HepG2 (cell line): Measurements from ENCODE around the gene MPLKIP. TPM values are rescaled to one million over a fixed set of nuclear protein-coding genes. Genes with fewer than 3 reads are reported as not detected.
A peak's percentile ranks its signal among the peaks of the same experiment; 100 is the strongest.

ENCODE experiments used
- ARHGAP35 ChIP-seq: sonication (generic); formaldehyde crosslinking; IDR thresholded peaks from 2 replicates; pipeline ENCODE4 v1.9.0; 2022; ENCODE audit warnings: mild to moderate bottlenecking, inconsistent platforms, moderate library complexity, missing genetic modification reagents, borderline replicate concordance
- HNRNPK ChIP-seq: fragments of 200-400 bp; formaldehyde crosslinking; IDR thresholded peaks from 2 replicates; pipeline ENCODE4 v1.6.1; 2018; ENCODE audit warnings: low read length, low read depth, moderate library complexity, mild to moderate bottlenecking; ENCODE audit not compliant: poor library complexity, severe bottlenecking
- KAT7 ChIP-seq: IDR thresholded peaks from 2 replicates; pipeline ENCODE4 v1.6.1; 2018; ENCODE audit warnings: borderline replicate concordance, missing compliant biosample characterization
- KDM4B ChIP-seq: sonication (generic); formaldehyde crosslinking; IDR thresholded peaks from 2 replicates; pipeline ENCODE4 v1.4.0; 2020; ENCODE audit warnings: missing genetic modification reagents
- KLF11 ChIP-seq: IDR thresholded peaks from 2 replicates; pipeline ENCODE4 v1.6.1; 2016; ENCODE audit warnings: missing compliant biosample characterization
- KLF15 ChIP-seq: sonication (generic); formaldehyde crosslinking; IDR thresholded peaks from 2 replicates; pipeline ENCODE4 v1.8.1; 2023; ENCODE audit warnings: borderline replicate concordance, mild to moderate bottlenecking, inconsistent platforms, missing genetic modification reagents, mixed read lengths
- MED13 ChIP-seq: sonication (generic); formaldehyde crosslinking; IDR thresholded peaks from 2 replicates; pipeline ENCODE4 v1.5.0; 2020; ENCODE audit warnings: missing genetic modification reagents
- MYC ChIP-seq: sonication (generic); formaldehyde crosslinking; IDR thresholded peaks from 2 replicates; pipeline ENCODE4 v1.9.0; 2021; ENCODE audit warnings: missing genetic modification reagents, borderline replicate concordance
- REL ChIP-seq: sonication (generic); formaldehyde crosslinking; conservative IDR thresholded peaks from 2 replicates; pipeline ENCODE4 v1.8.0; 2022; ENCODE audit warnings: mild to moderate bottlenecking, missing genetic modification reagents, moderate library complexity
- REXO4 ChIP-seq: sonication (generic); formaldehyde crosslinking; IDR thresholded peaks from 2 replicates; pipeline ENCODE4 v1.8.0; 2022; ENCODE audit warnings: missing genetic modification reagents, mild to moderate bottlenecking, borderline replicate concordance
- RFX3 ChIP-seq: IDR thresholded peaks from 2 replicates; pipeline ENCODE4 v1.6.1; 2016; ENCODE audit warnings: missing biosample characterization, missing genetic modification reagents
- SMC3 ChIP-seq: IDR thresholded peaks from 2 replicates; pipeline ENCODE4 v1.6.1; 2011; ENCODE audit warnings: low read length, improper control_type of control experiment
- ZFP36 ChIP-seq: fragments of 150-350 bp; IDR thresholded peaks from 2 replicates; pipeline ENCODE4 v1.6.1; 2018; ENCODE audit warnings: borderline replicate concordance, low read length, low read depth; ENCODE audit not compliant: partially characterized antibody
- ZFP90 ChIP-seq: sonication (generic); formaldehyde crosslinking; IDR thresholded peaks from 2 replicates; pipeline ENCODE4 v1.8.0; 2022; ENCODE audit warnings: missing genetic modification reagents, mild to moderate bottlenecking, inconsistent platforms, borderline replicate concordance
- ZMYM4 ChIP-seq: sonication (generic); formaldehyde crosslinking; IDR thresholded peaks from 2 replicates; pipeline ENCODE4 v1.8.1; 2023; ENCODE audit warnings: mild to moderate bottlenecking, missing genetic modification reagents
- ZNF263 ChIP-seq: sonication (generic); formaldehyde crosslinking; IDR thresholded peaks from 2 replicates; pipeline ENCODE4 v1.4.0; 2020; ENCODE audit warnings: missing genetic modification reagents
- ZNF3 ChIP-seq: IDR thresholded peaks from 2 replicates; pipeline ENCODE4 v1.7.0; 2017; ENCODE audit warnings: inconsistent platforms
- ZNF335 ChIP-seq: sonication (generic); formaldehyde crosslinking; IDR thresholded peaks from 2 replicates; pipeline ENCODE4 v1.4.0; 2020; ENCODE audit warnings: missing genetic modification reagents
- ZNF431 ChIP-seq: sonication (generic); formaldehyde crosslinking; IDR thresholded peaks from 2 replicates; pipeline ENCODE4 v1.9.0; 2022; ENCODE audit warnings: missing genetic modification reagents, low read depth, mild to moderate bottlenecking, borderline replicate concordance
- ZNF644 ChIP-seq: IDR thresholded peaks from 2 replicates; pipeline ENCODE4 v1.6.1; 2016; ENCODE audit warnings: low read depth
- ZNF678 ChIP-seq: sonication (generic); formaldehyde crosslinking; IDR thresholded peaks from 2 replicates; pipeline ENCODE4 v1.4.0; 2020; ENCODE audit warnings: mild to moderate bottlenecking, missing genetic modification reagents
- ZNF878 ChIP-seq: sonication (generic); formaldehyde crosslinking; IDR thresholded peaks from 2 replicates; pipeline ENCODE4 v1.8.1; 2023; ENCODE audit warnings: mild to moderate bottlenecking, missing genetic modification reagents, moderate library complexity
- polyA plus RNA-seq, 8 experiments: library from polyadenylated mRNA; depleted of rRNA in 3 of 8; stranded (reverse) in 7 of 8; unstranded in 1 of 8; fragments of >200 nt; fragmentation: Illumina TruSeq in 4 of 8; extraction: Trizol in 4 of 8; gene quantifications; 2 replicates each; pipeline versions ENCODE4 v1.2.1 to v1.2.3, GENCODE V29; 2011 to 2016; ENCODE audit warnings: low read depth in 4 of 8, missing spikeins in 1 of 8, mixed read lengths in 1 of 8; ENCODE audit not compliant: insufficient read depth in 1 of 8
- total RNA-seq, 5 experiments: library from RNA; depleted of rRNA; stranded (reverse); fragments of >200 nt; fragmentation: Illumina TruSeq; extraction: Trizol; gene quantifications; 2 replicates each; pipeline ENCODE4 v1.2.3, GENCODE V29; 2016; ENCODE audit warnings: low read depth in 1 of 5
- TF ChIP-seq, protein P1 (sequence below): sonication (generic); formaldehyde crosslinking; IDR thresholded peaks from 2 replicates; pipeline ENCODE4 v1.5.0; 2020; ENCODE audit warnings: missing genetic modification reagents
- TF ChIP-seq, protein P2 (sequence below): sonication (generic); formaldehyde crosslinking; IDR thresholded peaks from 2 replicates; pipeline ENCODE4 v1.8.1; 2022; ENCODE audit warnings: mild to moderate bottlenecking, missing genetic modification reagents
- TF ChIP-seq, protein P3 (sequence below): sonication (generic); formaldehyde crosslinking; IDR thresholded peaks from 2 replicates; pipeline ENCODE4 v1.5.1; 2020; ENCODE audit warnings: missing genetic modification reagents, mild to moderate bottlenecking, borderline replicate concordance
- TF ChIP-seq, protein P4 (sequence below): sonication (generic); formaldehyde crosslinking; IDR thresholded peaks from 2 replicates; pipeline ENCODE4 v1.4.0; 2020; ENCODE audit warnings: missing genetic modification reagents, mild to moderate bottlenecking, borderline replicate concordance

MPLKIP gene
- total and polyA plus RNA-seq, 2 of the 13 experiments (the other 11 are each of a cell fraction or from before 2014, with no cell fraction given): 40.1 to 45.7 TPM

DNA sequence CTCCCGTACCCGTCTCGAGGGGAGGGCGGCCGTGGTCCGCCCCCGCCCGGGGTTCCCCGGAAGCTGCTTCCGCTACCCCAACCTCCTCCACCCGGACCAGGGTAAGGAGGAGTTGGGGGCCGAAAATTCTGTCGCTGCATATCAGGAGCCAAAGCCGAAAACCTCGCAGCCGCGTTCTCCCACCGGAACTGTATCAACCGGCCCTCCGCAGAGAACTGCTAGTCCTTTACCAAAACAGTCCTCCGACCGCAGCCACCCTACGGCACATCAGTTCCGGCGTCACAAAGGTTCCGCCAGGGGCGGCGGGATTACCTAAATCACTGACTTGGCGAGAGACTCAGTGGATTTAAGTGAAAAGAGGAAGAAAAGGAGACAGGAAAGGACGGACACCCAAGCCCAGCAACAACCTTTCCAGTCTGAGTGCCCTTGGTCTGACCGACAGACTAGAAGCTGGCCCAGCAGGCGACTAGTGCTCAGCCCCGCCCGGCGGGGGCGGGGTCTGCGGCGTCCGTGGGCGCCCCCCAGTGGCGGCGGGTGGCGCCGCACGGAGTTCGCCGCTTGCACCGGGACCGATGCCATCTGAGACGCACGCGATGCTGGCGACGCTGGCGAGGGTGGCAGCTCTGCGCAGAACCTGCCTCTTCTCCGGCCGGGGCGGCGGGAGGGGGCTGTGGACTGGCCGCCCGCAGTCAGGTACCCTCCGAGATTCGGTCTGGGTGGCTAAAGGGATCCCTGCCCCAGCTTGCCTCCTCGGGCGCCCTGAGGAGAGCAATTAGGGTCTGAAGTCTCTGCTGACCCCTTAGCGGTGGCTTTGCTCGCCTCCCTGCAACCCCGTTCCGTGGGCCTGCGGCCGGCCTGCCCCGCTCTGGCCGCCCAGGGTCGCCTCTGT is at the start of gene MPLKIP, which contains the start of gene SUGCT (continued):
- TF ChIP-seq, protein P1, sequence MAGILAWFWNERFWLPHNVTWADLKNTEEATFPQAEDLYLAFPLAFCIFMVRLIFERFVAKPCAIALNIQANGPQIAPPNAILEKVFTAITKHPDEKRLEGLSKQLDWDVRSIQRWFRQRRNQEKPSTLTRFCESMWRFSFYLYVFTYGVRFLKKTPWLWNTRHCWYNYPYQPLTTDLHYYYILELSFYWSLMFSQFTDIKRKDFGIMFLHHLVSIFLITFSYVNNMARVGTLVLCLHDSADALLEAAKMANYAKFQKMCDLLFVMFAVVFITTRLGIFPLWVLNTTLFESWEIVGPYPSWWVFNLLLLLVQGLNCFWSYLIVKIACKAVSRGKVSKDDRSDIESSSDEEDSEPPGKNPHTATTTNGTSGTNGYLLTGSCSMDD (CRISPR knock-in tag): no peak
- TF ChIP-seq ZNF878 (CRISPR knock-in tag) (no peak), ARHGAP35 (CRISPR knock-in tag) (no peak), KLF11 (CRISPR knock-in tag) (0 out of 2 replicates have a peak, but pooled peaks have one; percentile 28), ZNF431 (peak; percentile 74), ZFP36 (no peak), ZNF644 (CRISPR knock-in tag) (no peak), ZNF3 (CRISPR knock-in tag) (no peak), ZNF263 (CRISPR knock-in tag) (peak; percentile 26; the same call in 1 of the 2 replicates), ZMYM4 (CRISPR knock-in tag) (peak; percentile 88), SMC3 (no peak), MED13 (CRISPR knock-in tag) (no peak; the same call in 1 of the 2 replicates), RFX3 (no peak), KDM4B (CRISPR knock-in tag) (peak; percentile 8; the same call in 1 of the 2 replicates), ZNF335 (peak; percentile 34; the same call in 1 of the 2 replicates), ZFP90 (CRISPR knock-in tag) (no peak), REL (peak; percentile 88), KAT7 (CRISPR knock-in tag) (peak; percentile 92), REXO4 (CRISPR knock-in tag) (no peak), MYC (CRISPR knock-in tag) (peak; percentile 83), KLF15 (CRISPR knock-in tag) (no peak; the same call in none of the 2 replicates), ZNF678 (CRISPR knock-in tag) (no peak; the same call in none of the 2 replicates), HNRNPK (peak; percentile 12)
- TF ChIP-seq, protein P2, sequence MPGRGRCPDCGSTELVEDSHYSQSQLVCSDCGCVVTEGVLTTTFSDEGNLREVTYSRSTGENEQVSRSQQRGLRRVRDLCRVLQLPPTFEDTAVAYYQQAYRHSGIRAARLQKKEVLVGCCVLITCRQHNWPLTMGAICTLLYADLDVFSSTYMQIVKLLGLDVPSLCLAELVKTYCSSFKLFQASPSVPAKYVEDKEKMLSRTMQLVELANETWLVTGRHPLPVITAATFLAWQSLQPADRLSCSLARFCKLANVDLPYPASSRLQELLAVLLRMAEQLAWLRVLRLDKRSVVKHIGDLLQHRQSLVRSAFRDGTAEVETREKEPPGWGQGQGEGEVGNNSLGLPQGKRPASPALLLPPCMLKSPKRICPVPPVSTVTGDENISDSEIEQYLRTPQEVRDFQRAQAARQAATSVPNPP (CRISPR knock-in tag): no peak
- TF ChIP-seq, protein P3, sequence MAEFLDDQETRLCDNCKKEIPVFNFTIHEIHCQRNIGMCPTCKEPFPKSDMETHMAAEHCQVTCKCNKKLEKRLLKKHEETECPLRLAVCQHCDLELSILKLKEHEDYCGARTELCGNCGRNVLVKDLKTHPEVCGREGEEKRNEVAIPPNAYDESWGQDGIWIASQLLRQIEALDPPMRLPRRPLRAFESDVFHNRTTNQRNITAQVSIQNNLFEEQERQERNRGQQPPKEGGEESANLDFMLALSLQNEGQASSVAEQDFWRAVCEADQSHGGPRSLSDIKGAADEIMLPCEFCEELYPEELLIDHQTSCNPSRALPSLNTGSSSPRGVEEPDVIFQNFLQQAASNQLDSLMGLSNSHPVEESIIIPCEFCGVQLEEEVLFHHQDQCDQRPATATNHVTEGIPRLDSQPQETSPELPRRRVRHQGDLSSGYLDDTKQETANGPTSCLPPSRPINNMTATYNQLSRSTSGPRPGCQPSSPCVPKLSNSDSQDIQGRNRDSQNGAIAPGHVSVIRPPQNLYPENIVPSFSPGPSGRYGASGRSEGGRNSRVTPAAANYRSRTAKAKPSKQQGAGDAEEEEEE (CRISPR knock-in tag): no peak
- TF ChIP-seq, protein P4, sequence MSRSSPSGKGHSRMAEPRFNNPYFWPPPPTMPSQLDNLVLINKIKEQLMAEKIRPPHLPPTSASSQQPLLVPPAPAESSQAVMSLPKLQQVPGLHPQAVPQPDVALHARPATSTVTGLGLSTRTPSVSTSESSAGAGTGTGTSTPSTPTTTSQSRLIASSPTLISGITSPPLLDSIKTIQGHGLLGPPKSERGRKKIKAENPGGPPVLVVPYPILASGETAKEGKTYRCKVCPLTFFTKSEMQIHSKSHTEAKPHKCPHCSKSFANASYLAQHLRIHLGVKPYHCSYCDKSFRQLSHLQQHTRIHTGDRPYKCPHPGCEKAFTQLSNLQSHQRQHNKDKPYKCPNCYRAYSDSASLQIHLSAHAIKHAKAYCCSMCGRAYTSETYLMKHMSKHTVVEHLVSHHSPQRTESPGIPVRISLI: no peak; the same call in 1 of the 2 replicates
